Gastrocnemius medialis (tissue), 4 donors: Measurements from ENCODE around the gene PTPRN2. TPM values are rescaled to one million over a fixed set of nuclear protein-coding genes. Genes with fewer than 3 reads are reported as not detected.

Source experiments
- ATAC-seq, 2 donors: fragments of 150-250 bp; one replicate each; pipeline ENCODE4 v1.9.1; 2016
- DNase-seq, 2 donors: peaks; one replicate each; pipeline ENCODE4 v3.0.0-alpha.2; 2019
- H3K27ac ChIP-seq, 4 donors: fragments of 200-600 bp; sonication (generic); 1 replicate in 1 of 4; 2 replicates in 3 of 4; pipeline ENCODE4 v1.5.1; 2016 to 2018; ENCODE audit warnings: mild to moderate bottlenecking in 2 of 4, moderate library complexity in 1 of 4
- H3K27me3 ChIP-seq, 3 donors: fragments of 200-600 bp; sonication (generic) in 2 of 3; 1 replicate in 1 of 3; 2 replicates in 2 of 3; pipeline versions ENCODE4 v1.5.1 to v1.6.0; 2016 to 2019; ENCODE audit warnings: mild to moderate bottlenecking in 1 of 3, moderate library complexity in 1 of 3
- H3K36me3 ChIP-seq, 2 donors: fragments of 200-600 bp; sonication (generic) in 1 of 2; one replicate each; pipeline ENCODE4 v1.5.1; 2017 to 2018
- H3K4me1 ChIP-seq, 2 donors: fragments of 200-600 bp; sonication (generic) in 1 of 2; one replicate each; pipeline ENCODE4 v1.5.1; 2016 to 2017; ENCODE audit warnings: mild to moderate bottlenecking in 2 of 2
- H3K4me3 ChIP-seq, 4 donors: fragments of 200-600 bp; sonication (generic) in 3 of 4; 1 replicate in 1 of 4; 2 replicates in 3 of 4; pipeline ENCODE4 v1.5.1; 2016 to 2019; ENCODE audit warnings: mild to moderate bottlenecking in 2 of 4
- H3K9me3 ChIP-seq, 3 donors: fragments of 200-600 bp; sonication (generic) in 2 of 3; 1 replicate in 1 of 3; 2 replicates in 2 of 3; pipeline ENCODE4 v1.5.1; 2016 to 2019
- POLR2A ChIP-seq, 2 donors: fragments of 450-650 bp; IDR thresholded peaks; one replicate each; pipeline ENCODE4 v1.6.1; 2017; ENCODE audit warnings: antibody characterized with exemption in 2 of 2, mild to moderate bottlenecking in 2 of 2, moderate library complexity in 2 of 2
- in situ Hi-C, 4 donors: fragments of 200-750 bp; cut with MboI; loops; one replicate each; pipeline versions ENCODE4 v1.15.0 to v1.8.0; 2017; ENCODE audit warnings: low sequenced_read_pairs in 4 of 4
- intact Hi-C: fragments of 100-400 bp; cut with DNase I; formaldehyde crosslinking; loops from one replicate; pipeline ENCODE4 v1.15.1; 2023; ENCODE audit warnings: low total_unique reads
- total RNA-seq, 4 donors: library from RNA; depleted of rRNA; stranded (reverse); fragments of >200 nt; gene quantifications; one replicate each; pipeline versions ENCODE4 v1.1.0 to v1.2.3, GENCODE V29; 2016
- TF ChIP-seq, protein P1 (sequence below), 5 experiments: fragments of 450-650 bp in 3 of 5; fragments of 200-600 bp in 2 of 5; sonication (generic) in 2 of 5; IDR thresholded peaks in 4 of 5; conservative IDR thresholded peaks in 1 of 5; 1 replicate in 4 of 5; 2 replicates in 1 of 5; pipeline ENCODE4 v1.5.1; 2016 to 2019; ENCODE audit warnings: antibody characterized with exemption in 5 of 5, mild to moderate bottlenecking in 3 of 5, moderate library complexity in 3 of 5

PTPRN2 gene
- total RNA-seq, 4 donors from 2014 or later = 0.66 to 0.85 (median 0.81) TPM

GRCh38 chr7:157827863-157828160, 759.8 kb downstream of the PTPRN2 start:
- TF ChIP-seq, protein P1, sequence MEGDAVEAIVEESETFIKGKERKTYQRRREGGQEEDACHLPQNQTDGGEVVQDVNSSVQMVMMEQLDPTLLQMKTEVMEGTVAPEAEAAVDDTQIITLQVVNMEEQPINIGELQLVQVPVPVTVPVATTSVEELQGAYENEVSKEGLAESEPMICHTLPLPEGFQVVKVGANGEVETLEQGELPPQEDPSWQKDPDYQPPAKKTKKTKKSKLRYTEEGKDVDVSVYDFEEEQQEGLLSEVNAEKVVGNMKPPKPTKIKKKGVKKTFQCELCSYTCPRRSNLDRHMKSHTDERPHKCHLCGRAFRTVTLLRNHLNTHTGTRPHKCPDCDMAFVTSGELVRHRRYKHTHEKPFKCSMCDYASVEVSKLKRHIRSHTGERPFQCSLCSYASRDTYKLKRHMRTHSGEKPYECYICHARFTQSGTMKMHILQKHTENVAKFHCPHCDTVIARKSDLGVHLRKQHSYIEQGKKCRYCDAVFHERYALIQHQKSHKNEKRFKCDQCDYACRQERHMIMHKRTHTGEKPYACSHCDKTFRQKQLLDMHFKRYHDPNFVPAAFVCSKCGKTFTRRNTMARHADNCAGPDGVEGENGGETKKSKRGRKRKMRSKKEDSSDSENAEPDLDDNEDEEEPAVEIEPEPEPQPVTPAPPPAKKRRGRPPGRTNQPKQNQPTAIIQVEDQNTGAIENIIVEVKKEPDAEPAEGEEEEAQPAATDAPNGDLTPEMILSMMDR (IDR thresholded peaks at IDR 0.05 in 4 of 5, conservative IDR thresholded peaks at IDR 0.05 in 1 of 5) = no peak
- TF ChIP-seq POLR2A (IDR thresholded peaks at IDR 0.05) = no peak
- DNase-seq (no peak), ATAC-seq (no peak)
- H3K4me3 ChIP-seq = no peak overlapping the region
- no peaks in the 10 kb centered on the region for H3K36me3 ChIP-seq
- H3K9me3 ChIP-seq = no peaks in the 10 kb centered on the region
- H3K4me1 ChIP-seq = no peaks in the 10 kb centered on the region
- no peaks in the 10 kb centered on the region for H3K27me3 ChIP-seq
- in situ Hi-C loops = no loop called here
- H3K27ac ChIP-seq = no peak overlapping the region
- intact Hi-C loops = no loop called here

- intact Hi-C loops = no loop called here
- DNase-seq (no peak), ATAC-seq (no peak)
- in situ Hi-C loops = no loop called here
- H3K9me3 ChIP-seq = no peaks in the 10 kb centered on the region
- no peaks in the 10 kb centered on the region for H3K27me3 ChIP-seq
- no peak for TF ChIP-seq POLR2A (IDR thresholded peaks at IDR 0.05)
- TF ChIP-seq, protein P1 (IDR thresholded peaks at IDR 0.05 in 4 of 5, conservative IDR thresholded peaks at IDR 0.05 in 1 of 5) = no peak
- no peak overlapping the region for H3K4me3 ChIP-seq
- H3K36me3 ChIP-seq = no peaks in the 10 kb centered on the region
- no peak overlapping the region for H3K27ac ChIP-seq
- H3K4me1 ChIP-seq = no peaks in the 10 kb centered on the region
These were observed 760.4 kb downstream of the PTPRN2 start for GRCh38 chr7:157827045-157827862.

DNA sequence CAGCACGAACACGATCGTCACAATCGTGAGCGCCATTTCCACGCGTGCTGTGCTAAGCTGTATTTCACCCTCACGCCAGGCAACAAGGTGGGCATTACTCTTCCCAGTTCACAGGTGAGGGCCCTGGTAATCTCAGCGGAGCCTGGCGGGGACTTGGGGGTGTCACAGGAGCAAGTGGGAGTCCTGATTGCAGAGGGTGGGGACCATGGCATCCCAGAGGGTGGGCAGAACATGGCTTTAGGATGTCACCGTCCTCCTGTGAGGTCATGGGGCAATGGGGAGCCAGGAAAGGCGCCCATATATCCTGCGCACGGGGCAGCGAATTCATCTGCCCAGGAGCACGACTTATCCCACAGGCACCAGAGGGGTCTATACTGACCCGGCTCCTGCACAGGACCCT, 761.1 kb downstream of the PTPRN2 start:
- TF ChIP-seq POLR2A (IDR thresholded peaks at IDR 0.05) = no peak
- TF ChIP-seq, protein P1 (IDR thresholded peaks at IDR 0.05 in 4 of 5, conservative IDR thresholded peaks at IDR 0.05 in 1 of 5) = no peak
- no peak for DNase-seq
- Histone ChIP-seq H3K4me3 (no peak overlapping the region), H3K9me3 (no peaks in the 10 kb centered on the region), H3K36me3 (no peaks in the 10 kb centered on the region), H3K27me3 (no peaks in the 10 kb centered on the region), H3K4me1 (no peaks in the 10 kb centered on the region), H3K27ac (no peak overlapping the region)
- in situ Hi-C loops (no loop called here), intact Hi-C loops (no loop called here)
- ATAC-seq = no peak

- no peak overlapping the region for H3K27ac ChIP-seq
- DNase-seq (no peak), ATAC-seq (no peak)
- H3K9me3 ChIP-seq = no peaks in the 10 kb centered on the region
- in situ Hi-C loops (no loop called here), intact Hi-C loops (no loop called here)
- TF ChIP-seq POLR2A (IDR thresholded peaks at IDR 0.05) = no peak
- TF ChIP-seq, protein P1 (IDR thresholded peaks at IDR 0.05 in 4 of 5, conservative IDR thresholded peaks at IDR 0.05 in 1 of 5) = no peak
- no peak overlapping the region for H3K4me3 ChIP-seq
- no peaks in the 10 kb centered on the region for H3K27me3 ChIP-seq
- no peaks in the 10 kb centered on the region for H3K36me3 ChIP-seq
- no peaks in the 10 kb centered on the region for H3K4me1 ChIP-seq
These were observed 762.3 kb downstream of the PTPRN2 start for GRCh38 chr7:157825325-157825724.

DNA sequence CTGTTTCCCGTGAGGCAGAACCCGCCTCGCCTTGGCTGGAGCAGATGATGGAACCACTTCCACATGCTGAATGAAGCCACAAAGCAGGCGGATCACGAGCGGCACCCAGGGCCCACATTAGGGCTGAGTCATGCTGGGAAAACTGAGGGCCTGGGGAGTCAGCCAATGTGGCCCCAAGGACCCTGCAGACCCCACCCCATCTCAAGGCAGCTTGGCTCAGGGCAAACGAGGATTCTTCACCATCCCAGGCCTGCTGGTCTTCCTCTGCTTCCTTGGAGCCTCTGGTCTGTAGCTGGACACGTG, 762.9 kb downstream of the PTPRN2 start:
- in situ Hi-C loops (no loop called here), intact Hi-C loops (no loop called here)
- no peaks in the 10 kb centered on the region for H3K36me3 ChIP-seq
- no peak overlapping the region for H3K27ac ChIP-seq
- no peak overlapping the region for H3K4me3 ChIP-seq
- DNase-seq = no peak
- ATAC-seq = no peak
- H3K4me1 ChIP-seq = no peaks in the 10 kb centered on the region
- no peaks in the 10 kb centered on the region for H3K27me3 ChIP-seq
- no peak for TF ChIP-seq POLR2A (IDR thresholded peaks at IDR 0.05)
- TF ChIP-seq, protein P1 (IDR thresholded peaks at IDR 0.05 in 4 of 5, conservative IDR thresholded peaks at IDR 0.05 in 1 of 5) = no peak
- no peaks in the 10 kb centered on the region for H3K9me3 ChIP-seq
